Esophagus muscularis mucosa (tissue), 4 donors: ENCODE data around the gene F13A1. TPM values are rescaled to one million over a fixed set of nuclear protein-coding genes. Genes with fewer than 3 reads are reported as not detected.

Experiments
- DNase-seq: peaks from one replicate; pipeline ENCODE4 v3.0.0-alpha.2; 2017; ENCODE audit errors: extremely low spot score
- H3K27ac ChIP-seq, 4 donors: fragments of 200-600 bp; sonication (generic); replicated peaks in 1 of 4; 1 replicate in 3 of 4; 2 replicates in 1 of 4; pipeline ENCODE4 v1.5.1; 2016 to 2019; ENCODE audit warnings: mild to moderate bottlenecking in 1 of 4
- H3K27me3 ChIP-seq, 4 donors: fragments of 200-600 bp; sonication (generic); one replicate each; pipeline versions ENCODE4 v1.5.1 to v1.6.0; 2016 to 2019
- H3K36me3 ChIP-seq, 4 donors: fragments of 200-600 bp; sonication (generic); one replicate each; pipeline ENCODE4 v1.5.1; 2016 to 2019
- H3K4me1 ChIP-seq, 4 donors: fragments of 200-600 bp; sonication (generic); one replicate each; pipeline ENCODE4 v1.5.1; 2016 to 2019
- H3K4me3 ChIP-seq, 4 donors: fragments of 200-600 bp; sonication (generic); 1 replicate in 2 of 4; 2 replicates in 2 of 4; pipeline ENCODE4 v1.5.1; 2016 to 2019; ENCODE audit warnings: mild to moderate bottlenecking in 4 of 4, moderate library complexity in 1 of 4
- H3K9me3 ChIP-seq, 4 donors: fragments of 200-600 bp; sonication (generic); 1 replicate in 3 of 4; 2 replicates in 1 of 4; pipeline ENCODE4 v1.5.1; 2016 to 2019
- CTCF ChIP-seq, 3 experiments: fragments of 200-600 bp in 2 of 3; fragments of 450-650 bp in 1 of 3; sonication (generic) in 2 of 3; IDR thresholded peaks; one replicate each; pipeline ENCODE4 v1.5.1; 2017 to 2019; ENCODE audit warnings: antibody characterized with exemption in 3 of 3, mild to moderate bottlenecking in 2 of 3, moderate library complexity in 1 of 3
- EP300 ChIP-seq: sonication (generic); formaldehyde crosslinking; IDR thresholded peaks from one replicate; pipeline ENCODE4 v1.6.1; 2017; ENCODE audit warnings: antibody characterized with exemption
- POLR2A ChIP-seq: fragments of 450-650 bp; IDR thresholded peaks from one replicate; pipeline ENCODE4 v1.6.1; 2017; ENCODE audit warnings: antibody characterized with exemption, moderate library complexity, mild to moderate bottlenecking, low read depth
- POLR2AphosphoS5 ChIP-seq, 2 donors: sonication (generic); formaldehyde crosslinking; IDR thresholded peaks; one replicate each; pipeline ENCODE4 v1.6.1; 2017; ENCODE audit warnings: antibody characterized with exemption in 2 of 2
- WGBS: methylation state at CpG from one replicate; pipeline ENCODE4 v1.1.5; 2018; 5-methylcytosine and 5-hydroxymethylcytosine counted together
- intact Hi-C: fragments of 100-400 bp; cut with DNase I; formaldehyde crosslinking; loops from one replicate; pipeline ENCODE4 v1.15.1; 2023
- total RNA-seq, 4 donors: library from RNA; depleted of rRNA; stranded (reverse); fragments of >200 nt; gene quantifications; one replicate each; pipeline versions ENCODE4 v1.1.0 to v1.2.1, GENCODE V29; 2016

The F13A1 gene
- total RNA-seq, result 100 to 1,000 TPM in 2 of 4 donors, 10 to 100 TPM in 2; 63.6 to 173 (median 101) TPM

GRCh38 chr6:6319952-6320811, at the start of gene F13A1:
F13A1 (minus strand) TSS chr6:6320662; CDS start chr6:6318664, 1,998 bp downstream.
- Histone ChIP-seq H3K27ac (peak within 1 kb of the TSS in 3 of 4 donors; percentile 15 to 39 (median 18)), H3K27me3 (peaks cover 0 to 63% (median 2%) of the 10 kb centered on the region in 4 donors), H3K36me3 (no peaks in the 10 kb centered on the region), H3K9me3 (no peaks in the 10 kb centered on the region), H3K4me3 (peak within 1 kb of the TSS; percentile 34 to 46 (median 35)), H3K4me1 (peaks cover 0 to 16% (median 4%) of the 10 kb centered on the region in 4 donors)
- WGBS, result 3% methylated on average over 32 of the region's 39 CpGs
- intact Hi-C loops, result loop anchor here (10.0 kb wide), 1 partner anchor 855 kb away; no protein-coding TSS in a partner anchor
- no peak for TF ChIP-seq POLR2A
- TF ChIP-seq POLR2AphosphoS5 (IDR thresholded peaks at IDR 0.05), result peak; percentile 10 to 54
- no peak for TF ChIP-seq CTCF (IDR thresholded peaks at IDR 0.05)
- DNase-seq, result peak; percentile 74

GRCh38 chr6:6368684-6369052, 48.2 kb upstream of the F13A1 start:
- Histone ChIP-seq H3K36me3 (no peaks in the 10 kb centered on the region), H3K27me3 (no peaks in the 10 kb centered on the region), H3K27ac (no peak overlapping the region), H3K9me3 (peaks cover 0 to 4% (median 0%) of the 10 kb centered on the region in 4 donors), H3K4me3 (no peak overlapping the region), H3K4me1 (no peaks in the 10 kb centered on the region)
- WGBS, result 68% methylated on average over 1 of the region's 1 CpG
- intact Hi-C loops, result no loop called here
- TF ChIP-seq CTCF (IDR thresholded peaks at IDR 0.05) (no peak), EP300 (no peak), POLR2A (no peak), POLR2AphosphoS5 (IDR thresholded peaks at IDR 0.05) (no peak)
- DNase-seq, result no peak

GRCh38 chr6:6368040-6368683, 47.7 kb upstream of the F13A1 start:
- Histone ChIP-seq H3K9me3 (peaks cover 0 to 4% (median 0%) of the 10 kb centered on the region in 4 donors), H3K27ac (no peak overlapping the region), H3K36me3 (no peaks in the 10 kb centered on the region), H3K4me3 (no peak overlapping the region), H3K27me3 (no peaks in the 10 kb centered on the region), H3K4me1 (no peaks in the 10 kb centered on the region)
- TF ChIP-seq EP300 (no peak), POLR2AphosphoS5 (IDR thresholded peaks at IDR 0.05) (no peak), POLR2A (no peak), CTCF (IDR thresholded peaks at IDR 0.05) (no peak)
- DNase-seq, result no peak
- WGBS, result 95% methylated on average over 3 of the region's 3 CpGs
- intact Hi-C loops, result no loop called here

- H3K4me3 ChIP-seq, result no peak overlapping the region
- DNase-seq, result no peak
- no peaks in the 10 kb centered on the region for H3K27me3 ChIP-seq
- intact Hi-C loops, result no loop called here
- no peaks in the 10 kb centered on the region for H3K36me3 ChIP-seq
- no peak overlapping the region for H3K27ac ChIP-seq
- H3K4me1 ChIP-seq, result no peaks in the 10 kb centered on the region
- H3K9me3 ChIP-seq, result peaks cover 0 to 4% (median 0%) of the 10 kb centered on the region in 4 donors
- WGBS, result 81% methylated on average over 8 of the region's 8 CpGs
- no peak for TF ChIP-seq POLR2AphosphoS5 (IDR thresholded peaks at IDR 0.05)
Measured at GRCh38 chr6:6366803-6367202, 46.3 kb upstream of the F13A1 start.

- H3K27me3 ChIP-seq, result no peaks in the 10 kb centered on the region
- H3K9me3 ChIP-seq, result no peaks in the 10 kb centered on the region
- H3K4me3 ChIP-seq, result no peak overlapping the region
- intact Hi-C loops, result no loop called here
- TF ChIP-seq POLR2A (no peak), EP300 (no peak), POLR2AphosphoS5 (IDR thresholded peaks at IDR 0.05) (no peak), CTCF (IDR thresholded peaks at IDR 0.05) (no peak)
- H3K36me3 ChIP-seq, result no peaks in the 10 kb centered on the region
- DNase-seq, result no peak
- H3K27ac ChIP-seq, result no peak overlapping the region
- WGBS, result 93% methylated on average over 4 of the region's 4 CpGs
- H3K4me1 ChIP-seq, result no peaks in the 10 kb centered on the region
Measured at GRCh38 chr6:6365242-6365641, 44.8 kb upstream of the F13A1 start.
